NCI-H1417 (cell line): ENCODE data around the gene BOD1L1.
"Not testable (repeated sequence)": the region's sequence is repeated elsewhere in the genome, so short reads cannot be mapped to it uniquely, and the experiment has no call there.

Experiments
- DNase-seq, 3 experiments: peaks; one replicate each; lab custom pipeline; 2025; lab: John Stamatoyannopoulos, UW

The BOD1L1 gene

DNA sequence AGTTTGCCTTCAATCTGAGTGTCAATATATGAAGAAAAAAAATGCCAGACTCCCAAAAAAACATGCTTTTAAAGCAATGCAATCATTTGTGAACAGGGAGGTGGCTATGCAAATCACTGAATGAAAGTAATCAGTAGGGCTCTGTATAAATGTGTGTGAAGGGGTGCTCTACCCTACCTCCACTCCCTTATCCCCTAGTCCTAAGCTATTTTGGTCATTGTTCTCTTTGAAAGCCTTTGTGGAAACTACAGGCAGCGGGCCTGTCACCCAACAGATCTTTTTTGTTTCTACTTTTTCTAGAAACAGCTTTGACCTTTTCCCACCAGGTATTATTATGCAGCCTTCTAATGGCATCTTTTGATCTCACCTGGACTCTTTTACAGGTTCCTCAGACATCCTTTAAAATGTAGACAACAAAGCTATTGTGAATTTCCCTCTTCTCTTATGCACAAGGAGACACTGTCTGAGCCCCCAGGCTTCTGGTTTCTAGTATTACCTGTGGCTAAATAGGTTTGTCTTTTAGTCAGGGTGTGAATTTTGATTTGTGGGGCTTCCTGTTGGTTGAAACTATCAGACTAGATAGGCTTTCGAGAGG, 9.2 kb downstream of the BOD1L1 start:
- no peak for DNase-seq

DNA sequence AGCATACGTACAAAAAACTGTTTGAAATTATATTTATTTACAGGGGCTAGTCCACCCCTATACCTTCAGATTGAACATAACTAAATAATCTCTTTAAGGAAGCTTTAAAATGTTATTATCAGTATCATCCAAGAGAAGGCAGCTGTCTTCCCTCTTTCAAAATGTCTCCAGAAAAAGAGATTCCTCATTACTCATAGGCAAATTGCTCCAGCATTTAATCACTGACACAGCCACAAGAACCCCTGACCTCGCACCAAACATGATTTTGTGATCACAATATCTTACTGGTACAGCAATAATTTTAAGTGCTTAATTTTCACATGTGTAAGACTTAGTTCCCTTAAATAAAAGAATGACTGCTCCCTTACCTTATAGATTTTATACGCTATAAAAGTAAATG, 9.7 kb downstream of the BOD1L1 start:
- DNase-seq: no peak

DNA sequence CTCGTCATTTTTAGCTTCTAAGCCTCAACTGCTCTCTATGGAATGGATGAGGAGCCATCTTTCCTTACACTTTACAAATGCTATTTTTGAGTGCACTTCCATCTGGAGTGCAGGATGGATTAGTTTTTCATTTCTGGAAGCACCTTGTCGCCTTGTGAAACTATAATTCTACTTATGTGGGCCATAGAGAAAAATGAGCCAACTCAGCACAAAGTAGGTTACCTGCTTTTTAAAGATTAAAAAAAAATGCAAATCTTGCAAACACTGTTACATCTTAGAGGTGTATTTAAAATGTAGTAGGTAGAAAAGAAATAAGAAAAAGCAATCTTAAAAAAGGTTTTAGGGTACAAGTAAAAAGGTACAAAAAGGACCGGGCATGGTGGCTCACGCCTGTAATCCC, 10.9 kb downstream of the BOD1L1 start:
- no peak for DNase-seq

DNA sequence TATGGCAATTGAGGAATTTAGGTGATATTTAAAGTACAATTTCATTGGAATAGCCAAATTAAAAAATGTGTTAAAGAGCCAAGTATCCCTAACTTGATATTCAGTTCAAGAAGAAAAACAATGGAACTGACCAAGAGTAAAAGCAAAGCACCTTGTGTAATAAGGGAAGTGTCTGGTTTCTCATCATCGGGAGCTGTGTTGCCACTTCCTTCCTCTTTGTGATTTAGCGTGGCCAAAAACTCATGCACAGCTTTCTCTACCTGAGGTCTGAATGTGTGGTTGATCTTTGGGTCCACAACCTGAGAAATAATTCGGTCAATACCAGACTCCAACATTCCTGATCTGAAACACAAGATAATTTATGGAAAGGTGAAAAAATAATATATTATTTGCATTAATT, 12.4 kb downstream of the BOD1L1 start:
- no peak for DNase-seq

DNA sequence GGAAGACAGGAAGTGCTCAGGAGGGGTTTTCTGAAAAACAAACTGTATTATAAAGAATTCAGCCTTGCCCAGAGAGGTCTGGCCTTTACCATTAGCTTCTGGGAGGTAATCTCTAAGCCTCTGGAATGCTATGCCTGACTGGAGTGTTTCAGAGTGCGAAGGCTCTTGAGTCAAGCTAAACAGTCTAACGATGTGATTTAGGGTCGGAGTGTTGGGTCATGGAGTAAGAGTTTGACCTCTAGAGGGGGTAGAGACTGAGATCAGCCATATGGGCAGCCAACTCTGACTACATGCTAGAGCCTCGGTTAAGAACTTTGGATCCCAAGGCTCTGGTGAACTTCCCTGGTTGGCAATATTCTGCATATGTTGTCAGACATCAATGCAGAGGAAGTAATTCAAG, 15.0 kb downstream of the BOD1L1 start:
- DNase-seq: no peak

DNA sequence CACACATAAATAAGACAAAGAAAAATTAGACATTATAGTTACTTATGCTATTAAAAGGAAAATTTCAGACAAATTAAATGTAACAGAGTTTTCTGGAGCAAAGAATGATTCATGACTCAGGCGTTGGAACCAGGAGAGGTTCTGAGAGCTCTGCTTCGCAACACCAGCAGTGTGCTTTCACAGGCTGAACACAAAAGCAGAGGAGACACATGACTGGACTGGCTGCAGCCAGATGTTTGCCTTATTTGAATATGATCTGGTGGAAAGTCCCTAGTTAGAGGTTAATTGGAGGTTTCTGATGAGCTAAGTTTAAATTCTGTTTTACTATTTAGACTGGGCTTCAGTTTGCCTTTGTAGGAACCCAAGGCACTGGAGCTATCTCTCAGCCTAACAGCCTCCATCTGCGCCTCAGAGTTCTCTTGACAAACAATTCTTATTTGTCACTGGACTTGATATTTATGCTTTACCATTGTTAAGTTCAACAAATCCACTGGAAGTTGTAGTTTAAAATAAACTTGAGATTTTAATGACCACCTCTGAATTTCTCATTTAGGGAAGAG, 16.2 kb downstream of the BOD1L1 start:
- DNase-seq: no peak

DNA sequence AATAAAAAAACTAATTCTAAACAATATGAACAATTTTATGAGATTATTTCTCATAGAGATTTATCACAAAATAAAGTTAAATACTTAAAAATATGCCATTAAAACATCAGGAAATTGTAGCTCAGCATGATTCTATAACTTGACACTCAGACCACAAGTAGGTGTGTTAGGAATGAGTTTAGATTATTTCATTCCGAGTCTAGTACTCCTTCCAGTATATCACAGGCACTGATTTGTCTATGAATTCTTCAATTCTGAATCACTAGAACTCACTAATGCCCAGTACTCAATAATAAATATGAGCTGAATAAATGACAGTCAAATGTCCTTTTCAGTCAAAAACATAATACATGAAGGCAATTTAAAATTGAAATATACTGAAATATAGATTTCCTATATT, 22.2 kb downstream of the BOD1L1 start:
- DNase-seq: no peak

DNA sequence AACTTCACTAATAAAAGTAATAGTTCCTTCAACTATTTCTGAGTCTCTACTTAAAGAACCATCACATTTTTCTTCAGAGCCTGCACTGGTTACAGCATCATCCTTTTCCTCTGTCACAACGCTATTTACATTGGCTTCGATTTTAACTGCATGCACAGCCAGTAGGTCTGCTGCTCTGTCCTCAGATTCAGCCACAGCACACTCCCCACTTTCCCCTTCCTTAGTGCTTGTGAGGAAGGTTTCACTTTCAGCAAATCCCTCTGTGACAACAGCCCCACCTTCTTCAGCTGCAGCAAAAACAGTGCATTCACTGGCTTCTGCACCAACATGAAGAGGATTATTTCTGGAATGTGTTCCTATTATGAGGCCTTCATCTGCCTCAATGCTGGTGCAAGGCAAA, 25.7 kb downstream of the BOD1L1 start:
- no peak for DNase-seq

DNA sequence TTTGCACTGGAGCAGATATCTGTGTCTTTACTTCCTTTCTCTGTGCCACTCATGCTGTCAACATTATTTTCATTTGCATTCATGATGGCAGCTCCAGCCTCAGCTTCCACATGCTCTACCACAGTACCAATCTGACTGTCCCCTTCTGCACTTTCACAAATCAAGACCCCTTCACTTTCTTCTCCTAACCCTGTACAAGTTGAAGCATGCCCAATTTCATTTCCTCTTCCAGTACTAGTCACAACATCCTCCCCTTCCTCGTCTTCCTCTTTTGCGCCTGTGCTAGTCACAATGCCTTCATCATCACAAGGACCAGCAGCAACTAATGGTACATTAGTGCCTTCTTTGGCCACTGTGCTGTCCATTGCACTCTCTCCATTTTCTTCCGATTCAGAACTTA, 26.5 kb downstream of the BOD1L1 start:
- no peak for DNase-seq

DNA sequence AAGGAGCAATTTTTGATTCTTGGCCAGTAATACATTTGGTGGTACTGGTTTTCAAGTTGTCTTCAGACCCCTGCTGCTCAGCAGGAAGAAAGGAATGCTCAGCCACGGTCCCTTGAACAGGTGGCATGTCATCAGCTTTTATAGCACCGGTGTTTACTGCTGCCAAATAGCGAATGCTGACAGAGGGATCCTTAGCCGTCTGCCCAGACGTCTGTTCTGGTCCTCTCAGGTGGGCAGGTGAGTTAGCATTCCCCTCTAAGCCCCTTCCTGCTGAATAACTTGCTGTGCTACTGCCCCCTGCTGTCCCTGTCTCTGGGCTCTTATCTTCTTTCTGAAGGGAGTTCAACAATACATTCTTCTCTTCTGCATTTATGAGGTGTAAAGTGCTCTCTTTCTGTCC, 28.4 kb downstream of the BOD1L1 start:
- DNase-seq: no peak

DNA sequence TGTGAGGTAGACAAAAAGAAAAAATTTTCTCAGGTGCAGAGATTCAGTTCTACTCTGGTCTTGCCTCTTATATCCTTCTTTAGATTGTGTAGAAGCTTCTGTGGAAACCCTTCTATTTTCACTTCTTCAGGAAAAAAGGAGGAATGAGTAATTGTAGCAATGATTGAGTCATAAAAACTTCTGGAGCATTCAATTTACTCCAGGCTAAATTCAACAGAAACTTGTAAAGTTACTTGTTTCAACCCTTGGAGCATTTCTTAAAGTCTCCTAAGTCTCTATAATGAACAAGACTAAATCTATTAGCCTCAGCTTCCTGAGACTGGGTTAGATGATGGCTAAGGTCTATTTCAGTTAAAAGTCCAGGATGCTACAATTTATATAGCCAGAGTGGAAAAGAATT, 29.9 kb downstream of the BOD1L1 start:
- DNase-seq: no peak

DNA sequence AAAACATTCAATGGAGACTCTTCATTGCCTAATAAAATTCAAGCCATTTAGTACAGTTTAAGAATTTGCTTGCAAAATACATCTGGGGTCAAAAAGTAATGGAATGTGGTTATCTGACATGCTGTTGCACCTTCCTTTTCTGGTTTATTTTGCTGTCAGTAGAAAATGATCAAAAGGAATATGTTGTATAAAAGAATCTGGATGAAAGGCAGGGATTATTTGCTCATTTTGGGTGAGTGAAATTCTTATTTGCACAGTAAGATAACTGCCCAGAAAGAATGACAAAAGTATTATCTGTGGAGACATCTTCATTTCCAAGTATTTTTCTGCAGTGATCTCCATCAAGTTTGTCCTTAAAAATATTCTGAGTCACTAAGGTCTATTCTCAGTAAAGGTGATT, 30.4 kb downstream of the BOD1L1 start:
- no peak for DNase-seq

DNA sequence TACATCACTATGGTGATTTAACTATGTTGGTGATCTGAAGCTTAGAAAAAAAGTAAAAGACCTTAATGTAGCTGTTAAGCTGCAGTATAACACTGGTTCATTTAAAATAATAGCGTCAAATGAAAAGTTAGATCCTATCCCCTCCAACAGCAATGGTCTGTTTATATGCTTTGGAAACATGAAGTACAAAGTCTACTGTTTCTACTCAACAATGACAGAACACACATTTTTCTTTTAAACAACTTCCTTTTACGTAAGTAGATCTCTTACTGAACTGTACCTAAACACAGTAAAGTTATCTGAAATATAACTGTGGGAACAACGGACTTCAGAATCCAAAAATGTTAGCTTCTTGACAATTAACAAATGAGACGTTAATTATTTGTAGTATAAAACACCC, 35.3 kb downstream of the BOD1L1 start:
- DNase-seq: no peak

DNA sequence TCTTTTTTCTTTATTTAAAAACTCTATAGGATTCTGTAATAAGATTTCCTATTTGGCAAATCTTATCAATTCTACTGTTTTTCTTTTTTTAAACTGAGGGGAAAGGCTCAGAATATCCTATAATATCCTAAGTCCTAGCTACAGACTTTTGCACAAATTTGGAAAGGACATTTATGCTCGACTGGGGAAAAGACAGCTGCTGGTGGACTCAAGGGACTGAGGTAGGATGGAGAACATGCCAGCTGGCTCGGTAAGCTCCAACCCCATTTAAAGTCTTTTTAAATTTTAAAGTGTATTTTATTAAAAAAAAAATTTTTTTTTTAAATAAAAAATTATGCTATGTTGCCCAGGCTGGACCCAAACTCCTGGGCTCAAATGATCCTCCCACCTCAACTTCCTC, 36.8 kb downstream of the BOD1L1 start:
- DNase-seq: no peak

DNA sequence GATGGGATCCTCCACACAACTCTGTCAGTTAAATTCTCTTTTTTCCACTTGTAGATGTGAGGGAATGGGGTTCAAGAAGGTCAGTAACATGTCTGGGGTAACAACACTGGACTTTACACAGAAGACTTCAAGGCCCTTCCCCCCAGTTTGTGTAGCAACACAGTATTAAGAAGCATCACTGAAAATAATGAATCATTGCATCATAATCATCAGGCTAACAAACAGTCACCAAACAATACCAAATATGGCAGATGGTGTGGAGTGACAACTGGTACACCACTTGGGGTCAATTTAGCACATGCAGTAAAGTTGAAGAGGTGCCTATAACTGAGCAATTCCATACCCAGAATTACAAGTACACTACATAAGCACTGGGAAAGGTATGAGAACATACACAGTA, 38.6 kb downstream of the BOD1L1 start:
- DNase-seq: no peak

DNA sequence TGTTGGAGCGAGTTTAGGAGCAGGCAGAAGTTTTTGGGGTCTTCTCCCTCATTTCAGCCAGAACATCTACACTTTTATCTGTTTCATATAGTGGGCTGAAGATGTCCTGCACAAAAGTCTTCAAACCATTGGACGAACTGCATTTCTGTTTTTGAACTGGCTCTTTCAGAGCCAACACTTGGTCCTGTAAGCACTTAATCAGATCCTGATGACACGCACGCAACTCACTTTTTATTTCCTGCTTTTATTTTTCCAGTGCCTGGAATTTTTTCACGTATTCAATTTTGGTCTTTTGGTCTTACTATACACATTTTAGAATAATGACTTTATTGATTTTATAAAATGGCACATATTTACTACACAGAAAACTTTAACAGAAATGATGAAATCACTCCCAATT, 43.0 kb downstream of the BOD1L1 start:
- no peak for DNase-seq

DNA sequence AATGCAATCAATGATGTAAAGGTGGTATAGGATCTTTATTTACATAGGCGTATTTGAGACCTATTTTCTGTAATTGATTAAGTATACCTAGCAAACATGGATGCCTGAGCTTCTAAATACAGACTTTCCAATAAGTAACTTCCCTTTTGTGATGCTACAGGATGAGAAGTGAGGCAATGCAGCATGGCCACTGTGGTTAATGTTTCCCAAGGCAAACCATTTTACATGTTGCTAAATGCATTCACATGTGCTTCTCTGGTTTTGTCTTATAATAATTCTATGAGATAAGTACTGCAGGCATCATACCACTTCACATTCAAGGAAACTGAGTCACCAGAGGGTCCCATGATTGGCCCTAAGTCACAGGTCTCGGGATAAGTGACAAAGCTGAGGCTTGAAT, 47.5 kb downstream of the BOD1L1 start:
- no peak for DNase-seq

DNA sequence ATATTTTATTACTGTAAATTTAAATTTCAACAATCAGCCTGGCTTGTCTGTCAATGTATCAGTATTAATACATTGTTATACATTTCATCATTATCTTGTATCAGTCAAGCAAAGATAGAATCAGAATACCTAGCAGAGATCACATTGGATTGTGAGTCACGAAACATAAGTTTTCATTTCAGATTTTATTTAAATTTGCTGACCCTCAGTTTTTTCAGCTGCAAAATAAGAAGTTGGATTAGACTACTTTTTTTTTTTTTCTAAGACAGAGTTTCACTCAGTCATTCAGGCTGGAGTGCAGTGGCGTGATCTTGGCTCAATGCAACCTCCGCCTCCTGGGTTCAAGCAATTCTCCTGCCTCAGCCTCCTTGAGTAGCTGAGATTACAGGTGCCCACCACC, 49.9 kb downstream of the BOD1L1 start:
- DNase-seq: no peak

DNA sequence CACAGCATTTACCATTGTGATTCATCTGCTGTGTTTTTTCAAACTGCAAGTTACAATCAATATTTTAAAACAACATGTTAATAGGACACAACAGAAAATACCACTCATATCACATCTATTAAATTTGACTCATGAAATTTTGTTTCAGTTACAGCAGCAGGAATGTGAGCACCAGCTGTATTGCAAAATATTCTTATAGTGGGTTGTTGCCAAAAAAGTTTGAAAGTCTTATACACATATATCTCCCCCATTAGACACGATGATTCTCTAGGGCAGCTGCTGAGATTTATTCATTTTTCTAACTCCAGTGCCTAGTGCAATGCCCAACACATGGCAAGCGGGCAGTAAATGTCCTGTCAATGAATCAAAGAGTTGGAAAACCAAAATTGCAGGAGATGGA, 56.6 kb downstream of the BOD1L1 start:
- no peak for DNase-seq

DNA sequence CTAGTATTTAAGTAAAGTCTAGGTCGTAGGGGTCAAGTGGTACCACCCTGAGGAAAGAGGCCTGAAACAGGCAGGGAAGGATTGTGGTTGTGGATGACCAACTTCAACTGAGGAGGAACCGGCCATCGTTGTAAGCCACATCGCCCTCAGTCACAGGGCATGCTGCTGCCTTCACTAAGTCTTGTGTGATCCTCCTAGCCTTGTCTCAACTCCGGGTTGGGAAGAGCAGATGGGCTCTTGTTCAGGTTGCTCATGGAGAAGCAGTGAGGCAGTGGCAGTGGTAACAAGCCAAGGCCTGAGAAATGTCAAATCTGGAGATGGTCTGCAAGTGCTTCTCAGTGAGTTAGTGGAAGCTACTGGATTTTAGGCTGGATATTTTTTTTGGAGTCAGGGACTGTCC, 60.4 kb downstream of the BOD1L1 start:
- DNase-seq: no peak

DNA sequence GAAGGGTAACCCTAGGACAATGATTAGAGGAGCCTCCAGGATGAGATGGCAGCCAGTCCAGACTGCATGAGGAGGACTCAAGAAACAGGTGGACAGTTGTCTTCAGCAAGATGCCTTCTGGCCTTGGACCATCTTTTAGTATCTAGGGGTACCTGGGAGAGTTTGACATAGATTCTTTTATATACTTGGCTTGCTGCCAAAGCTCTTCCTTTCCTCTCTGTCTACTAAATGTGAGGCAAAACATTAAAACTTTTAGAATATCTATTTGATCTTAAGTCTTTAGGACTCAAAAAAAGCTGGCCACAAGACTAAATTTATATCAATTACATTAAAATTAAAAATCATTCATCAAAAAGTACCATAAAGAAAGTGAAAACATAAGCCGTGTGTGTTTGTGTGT, 64.6 kb downstream of the BOD1L1 start:
- no peak for DNase-seq

DNA sequence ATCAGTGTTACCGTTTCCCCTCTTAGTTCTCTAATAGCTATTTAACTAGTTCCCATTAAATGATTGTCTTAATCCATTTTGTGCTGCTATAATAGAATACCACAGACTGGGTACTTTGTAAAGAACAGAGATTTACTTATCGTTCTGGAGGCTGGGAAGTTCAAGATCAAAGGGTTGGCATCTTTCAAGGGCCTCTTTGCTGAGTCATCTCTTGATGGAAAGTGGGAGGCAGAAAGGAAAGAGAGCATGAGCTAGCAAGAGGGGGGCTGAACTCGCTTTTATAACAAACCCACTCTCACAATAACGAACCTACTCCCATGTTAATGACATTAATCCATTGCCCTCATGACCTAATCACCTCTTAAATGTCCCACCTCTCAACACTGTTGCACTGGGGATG, 65.9 kb downstream of the BOD1L1 start:
- DNase-seq: no peak

DNA sequence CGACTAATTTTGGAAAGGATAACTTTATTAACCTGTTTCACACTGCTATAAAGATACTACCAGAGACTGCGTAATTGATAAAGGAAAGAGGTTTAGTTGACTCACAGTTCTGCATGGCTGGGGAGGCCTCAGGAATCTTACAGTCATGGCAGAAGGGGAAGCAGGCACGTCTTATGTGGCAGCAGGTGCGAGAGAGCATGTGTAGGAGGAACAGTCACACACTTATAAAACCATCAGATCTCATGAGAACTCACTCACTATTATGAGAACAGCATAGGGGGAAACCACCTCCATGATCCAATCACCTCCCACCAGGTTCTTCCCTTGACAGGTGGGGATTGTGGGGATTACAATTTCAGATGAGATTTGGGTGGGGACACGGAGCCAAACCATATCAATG, 67.4 kb downstream of the BOD1L1 start:
- DNase-seq: not testable (repeated sequence)

DNA sequence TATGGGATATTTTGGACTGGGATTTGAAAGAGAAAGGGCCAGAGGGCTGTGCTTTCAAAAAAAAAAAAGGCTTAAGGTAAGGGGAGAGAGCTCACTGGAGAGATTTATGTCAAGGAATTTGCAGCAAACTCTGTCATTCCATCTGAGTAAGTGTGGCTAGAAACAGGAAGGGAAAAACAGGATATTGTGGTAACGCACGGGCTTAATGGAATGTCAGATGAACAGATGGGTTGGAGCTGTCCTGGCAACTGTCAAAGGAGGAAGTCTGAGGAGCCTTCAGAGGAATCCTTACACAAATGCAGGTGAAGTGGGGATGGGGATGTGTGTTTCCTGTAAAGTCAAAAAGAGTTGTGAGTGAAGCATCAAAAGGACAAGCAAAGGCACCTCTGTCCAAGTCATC, 68.1 kb downstream of the BOD1L1 start:
- DNase-seq: no peak

DNA sequence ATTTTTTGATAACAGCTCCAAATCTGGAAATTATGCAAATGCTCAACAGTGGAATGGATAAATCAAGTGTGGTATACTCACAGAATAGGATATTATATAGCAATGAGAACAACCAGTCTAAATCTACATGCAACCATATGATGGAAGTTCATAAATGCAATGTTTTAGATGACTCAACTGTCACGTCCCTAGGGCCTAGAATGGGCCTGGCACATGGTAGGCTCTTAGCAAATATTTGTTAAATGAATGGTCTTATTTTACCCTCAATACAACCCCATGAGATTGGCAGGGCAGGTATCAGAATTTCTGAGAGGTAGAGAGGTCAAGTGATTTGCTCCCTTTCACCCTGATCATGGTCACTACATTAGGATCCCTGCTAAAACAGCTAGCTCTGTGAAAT, 68.6 kb downstream of the BOD1L1 start:
- no peak for DNase-seq
